Stimulated activated CD4-positive, alpha-beta T cell treated with anti-CD3 and anti-CD28 coated beads, Interleukin-2, amount 100 ng/mL, for 4 hours (primary cell): ENCODE data around the gene FCGR3B.
"Not testable (repeated sequence)": the region's sequence is repeated elsewhere in the genome, so short reads cannot be mapped to it uniquely, and the experiment has no call there.

ENCODE experiments used
- DNase-seq: peaks from one replicate; pipeline ENCODE4 v3.0.0-alpha.2; 2020; ENCODE audit warnings: low read depth

FCGR3B gene

DNA sequence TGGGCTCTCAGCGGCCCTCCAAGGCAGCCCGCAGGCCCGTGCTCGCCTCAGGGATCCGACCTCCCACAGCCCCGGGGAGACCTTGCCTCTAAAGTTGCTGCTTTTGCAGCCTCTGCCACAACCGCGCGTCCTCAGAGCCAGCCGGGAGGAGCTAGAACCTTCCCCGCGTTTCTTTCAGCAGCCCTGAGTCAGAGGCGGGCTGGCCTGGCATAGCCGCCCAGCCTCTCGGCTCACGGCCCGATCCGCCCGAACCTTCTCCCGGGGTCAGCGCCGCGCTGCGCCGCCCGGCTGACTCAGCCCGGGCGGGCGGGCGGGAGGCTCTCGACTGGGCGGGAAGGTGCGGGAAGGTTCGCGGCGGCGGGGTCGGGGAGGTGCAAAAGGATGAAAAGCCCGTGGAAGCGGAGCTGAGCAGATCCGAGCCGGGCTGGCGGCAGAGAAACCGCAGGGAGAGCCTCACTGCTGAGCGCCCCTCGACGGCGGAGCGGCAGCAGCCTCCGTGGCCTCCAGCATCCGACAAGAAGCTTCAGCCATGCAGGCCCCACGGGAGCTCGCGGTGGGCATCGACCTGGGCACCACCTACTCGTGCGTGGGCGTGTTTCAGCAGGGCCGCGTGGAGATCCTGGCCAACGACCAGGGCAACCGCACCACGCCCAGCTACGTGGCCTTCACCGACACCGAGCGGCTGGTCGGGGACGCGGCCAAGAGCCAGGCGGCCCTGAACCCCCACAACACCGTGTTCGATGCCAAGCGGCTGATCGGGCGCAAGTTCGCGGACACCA is 25.0 kb downstream of the FCGR3B start:
- not testable (repeated sequence) for DNase-seq

DNA sequence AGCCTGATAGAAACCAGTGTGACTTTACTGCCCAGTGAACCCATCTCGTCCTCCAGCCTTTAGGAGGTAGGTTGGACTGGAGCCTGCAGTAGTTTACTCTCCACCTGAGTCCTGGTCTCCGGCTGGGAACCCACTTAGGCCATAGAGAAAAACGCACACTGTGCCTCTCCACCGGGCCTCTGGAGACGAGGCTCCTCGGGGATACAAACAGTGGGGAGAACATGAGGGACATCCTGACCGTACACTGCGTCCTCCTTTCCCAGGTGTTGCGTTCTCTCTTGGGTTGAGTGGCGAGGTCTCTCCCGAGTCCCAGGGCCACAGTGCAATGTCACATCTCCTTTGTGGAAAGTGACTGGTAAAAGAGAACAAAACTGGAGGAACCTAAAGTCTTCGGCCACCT is 26.0 kb downstream of the FCGR3B start:
- not testable (repeated sequence) for DNase-seq

DNA sequence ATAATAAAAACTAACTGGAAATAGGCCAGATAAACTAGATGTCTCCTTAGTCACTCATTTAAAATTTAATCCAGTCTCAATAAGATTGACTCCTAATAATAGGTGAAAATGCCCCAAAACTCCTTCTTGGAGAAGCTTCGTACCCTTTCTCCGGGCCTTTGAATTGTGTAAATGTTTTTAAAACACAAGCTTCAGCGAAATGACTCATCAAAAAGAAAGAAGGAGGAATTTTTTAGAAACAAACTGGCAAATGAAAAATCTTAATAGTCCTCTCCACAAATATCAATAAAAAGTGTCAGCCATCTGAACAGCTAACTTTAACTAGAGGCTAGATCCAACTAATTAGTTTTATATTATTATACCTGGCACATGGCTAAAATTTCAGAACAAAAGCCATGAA is 33.9 kb downstream of the FCGR3B start:
- DNase-seq: not testable (repeated sequence)

DNA sequence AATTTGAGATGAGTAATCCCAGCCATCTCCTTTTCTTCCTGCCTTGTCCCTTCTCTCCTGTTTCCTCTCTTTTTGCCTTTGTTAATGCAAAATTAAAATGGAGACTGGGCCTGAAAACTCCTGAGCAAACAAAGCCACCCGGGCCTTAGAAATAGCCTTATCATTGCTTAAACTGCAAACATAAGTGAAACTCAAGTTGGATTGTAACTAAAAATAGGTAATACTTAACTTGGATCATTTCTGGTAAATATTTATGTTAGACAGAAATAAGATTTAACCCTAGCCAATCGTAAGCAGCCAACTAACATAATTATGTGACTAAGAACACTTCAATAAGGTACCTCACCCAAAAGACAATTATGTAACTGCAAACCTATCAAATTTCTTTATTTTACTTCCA is 35.4 kb downstream of the FCGR3B start:
- DNase-seq: not testable (repeated sequence)

DNA sequence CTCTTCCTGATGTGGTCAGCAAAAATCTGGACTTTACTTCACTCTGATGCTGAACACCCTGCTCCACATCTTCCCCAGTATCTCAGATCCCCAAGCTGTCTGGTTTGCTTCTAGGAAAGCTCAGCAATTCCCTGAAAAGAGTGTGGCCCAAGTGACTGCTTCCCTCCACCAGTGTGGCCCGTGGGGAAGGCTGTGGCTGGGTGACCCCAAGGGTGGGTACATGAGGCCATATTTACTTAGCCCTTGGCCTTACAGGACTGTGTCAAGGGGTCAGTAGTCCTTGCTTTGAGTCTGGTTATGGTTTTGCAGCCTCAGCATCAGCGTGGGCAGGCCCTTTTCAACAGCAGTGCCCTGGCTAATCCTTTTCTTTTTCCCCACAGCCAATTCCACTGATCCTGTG is 35.8 kb downstream of the FCGR3B start:
- not testable (repeated sequence) for DNase-seq

DNA sequence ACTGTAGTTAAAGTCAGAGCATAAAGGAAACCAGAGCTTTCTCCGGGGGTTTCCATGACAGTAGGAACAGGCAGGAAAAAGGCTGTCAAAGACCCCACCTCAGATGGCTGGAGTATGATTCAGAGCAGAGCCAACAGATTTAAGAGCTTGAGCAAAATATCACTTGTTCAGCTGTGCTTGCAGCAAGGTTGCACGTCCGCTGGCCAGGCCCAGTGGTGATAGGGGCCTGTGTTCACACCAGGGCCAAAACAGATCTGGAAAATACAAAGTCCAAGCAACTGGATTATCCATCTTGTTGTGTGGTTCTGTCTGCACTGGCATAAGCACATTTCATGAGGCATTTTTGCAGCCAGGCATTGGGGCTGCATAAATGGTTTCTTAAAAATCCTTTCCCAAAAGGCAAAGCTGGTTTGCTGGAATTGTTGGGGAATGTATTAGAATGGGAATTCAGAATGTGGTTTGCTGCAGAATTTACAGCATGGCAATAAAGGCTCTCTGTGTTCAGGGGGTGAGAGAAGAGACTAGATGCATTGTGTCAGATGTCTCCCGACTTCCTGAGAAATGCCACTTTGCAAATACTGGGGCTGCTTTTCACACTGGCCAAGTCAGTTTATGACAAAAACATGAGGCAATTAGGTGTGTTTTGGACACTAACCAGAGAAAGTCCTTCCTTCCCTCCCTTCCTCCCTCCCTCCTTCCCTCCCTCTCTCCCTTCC is 36.5 kb downstream of the FCGR3B start:
- not testable (repeated sequence) for DNase-seq

DNA sequence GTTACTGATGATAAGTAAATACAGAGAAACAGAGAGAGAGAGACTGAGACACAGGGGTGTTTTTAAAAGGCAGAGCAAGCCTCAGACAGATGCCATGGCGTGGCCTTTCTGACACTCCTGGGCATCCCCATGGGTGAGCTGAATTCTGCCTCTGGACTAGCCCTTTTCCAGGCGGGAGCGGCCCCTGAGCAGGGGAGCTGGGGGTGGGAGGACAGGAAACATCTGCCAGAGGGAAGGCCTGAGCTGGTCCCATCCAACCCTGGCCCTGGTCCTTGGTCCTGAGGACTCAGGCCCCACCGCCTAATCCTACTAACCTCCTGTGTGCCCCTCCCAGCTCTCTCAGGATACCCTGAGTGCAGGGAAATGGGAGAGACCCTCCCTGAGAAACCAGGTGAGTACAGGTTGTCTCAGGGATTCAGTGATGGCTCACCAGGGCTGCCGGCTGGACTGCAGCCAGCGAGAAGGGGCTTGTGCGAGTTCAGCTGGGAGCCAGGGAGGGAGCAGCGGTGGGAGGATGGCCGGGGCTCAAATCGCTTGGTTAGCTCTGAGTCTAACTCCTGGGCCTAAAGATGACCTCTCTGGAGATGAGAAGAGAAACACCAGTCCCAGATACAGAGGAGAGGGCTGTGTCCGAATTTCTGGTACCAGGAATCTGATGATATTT is 37.8 kb downstream of the FCGR3B start:
- DNase-seq: not testable (repeated sequence)

DNA sequence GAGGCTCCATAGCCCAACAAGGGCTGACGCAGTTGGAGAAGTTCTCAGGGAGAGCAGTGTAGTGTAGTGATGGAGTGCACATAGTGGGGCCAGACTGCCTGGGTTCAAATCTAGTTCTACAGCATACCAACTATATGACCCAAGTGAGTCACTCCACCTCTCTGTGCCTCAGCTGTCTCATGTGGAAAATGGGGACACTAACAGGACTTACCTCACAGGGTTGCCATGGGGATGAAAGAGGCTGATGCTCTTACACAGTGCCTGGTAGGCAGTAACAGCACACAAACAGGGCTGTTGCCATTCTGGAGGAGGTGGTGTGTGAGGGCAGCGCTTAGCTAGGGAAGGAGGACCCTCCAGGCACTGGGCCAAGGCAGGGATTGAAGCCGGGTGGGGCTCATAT is 38.4 kb downstream of the FCGR3B start:
- not testable (repeated sequence) for DNase-seq

DNA sequence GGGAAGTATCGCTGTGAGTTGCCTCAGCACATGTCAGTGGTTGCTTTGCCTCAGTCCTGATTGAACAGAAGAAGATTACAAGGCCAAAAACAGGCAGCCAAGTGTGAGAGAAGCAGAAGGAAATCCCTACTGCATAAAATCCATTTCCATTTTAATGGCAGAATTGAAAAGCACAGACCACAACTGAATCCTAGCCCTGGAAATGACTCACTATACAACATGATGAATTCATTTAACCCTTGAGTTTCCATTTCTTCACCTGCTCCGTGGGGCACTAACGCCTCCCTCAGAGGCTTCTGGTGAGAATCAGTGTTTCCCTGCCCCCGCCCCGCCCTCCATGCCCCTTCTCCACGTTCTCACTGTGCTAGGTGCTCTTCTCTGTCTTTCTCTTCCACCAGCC is 41.1 kb downstream of the FCGR3B start:
- DNase-seq: not testable (repeated sequence)

DNA sequence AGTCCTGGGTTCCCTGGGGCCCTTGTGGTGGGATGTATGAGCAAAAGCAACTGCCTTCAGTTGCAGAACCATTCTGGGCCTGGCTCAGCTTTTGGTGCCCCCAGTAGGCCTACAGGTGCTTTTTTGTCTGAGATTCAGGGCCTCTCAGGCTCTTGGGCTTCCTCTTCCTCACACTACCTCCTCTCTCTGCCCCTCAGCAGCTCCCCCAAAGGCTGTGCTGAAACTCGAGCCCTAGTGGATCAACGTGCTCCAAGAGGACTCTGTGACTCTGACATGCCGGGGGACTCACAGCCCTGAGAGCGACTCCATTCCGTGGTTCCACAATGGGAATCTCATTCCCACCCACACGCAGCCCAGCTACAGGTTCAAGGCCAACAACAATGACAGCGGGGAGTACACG is 41.6 kb downstream of the FCGR3B start:
- not testable (repeated sequence) for DNase-seq

DNA sequence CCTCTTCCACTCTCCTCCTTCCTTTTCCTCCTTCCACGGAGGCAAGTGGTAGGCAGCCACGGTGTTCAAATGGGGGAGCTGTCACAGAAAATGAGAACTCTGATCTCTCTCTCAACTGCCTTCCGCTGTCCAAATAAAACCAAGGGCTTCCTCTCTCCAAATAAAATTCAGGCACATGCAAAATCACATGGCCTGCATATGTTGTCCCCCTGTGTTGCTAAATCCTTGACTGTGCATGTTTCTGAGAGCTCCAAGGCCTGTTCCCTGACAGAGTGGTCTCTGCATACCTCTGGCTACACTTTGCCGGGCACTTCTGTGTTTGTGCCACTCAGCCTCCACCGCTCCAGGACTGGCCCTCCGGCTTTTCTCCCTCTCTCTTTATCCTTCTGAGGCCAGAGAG is 42.4 kb downstream of the FCGR3B start:
- not testable (repeated sequence) for DNase-seq

DNA sequence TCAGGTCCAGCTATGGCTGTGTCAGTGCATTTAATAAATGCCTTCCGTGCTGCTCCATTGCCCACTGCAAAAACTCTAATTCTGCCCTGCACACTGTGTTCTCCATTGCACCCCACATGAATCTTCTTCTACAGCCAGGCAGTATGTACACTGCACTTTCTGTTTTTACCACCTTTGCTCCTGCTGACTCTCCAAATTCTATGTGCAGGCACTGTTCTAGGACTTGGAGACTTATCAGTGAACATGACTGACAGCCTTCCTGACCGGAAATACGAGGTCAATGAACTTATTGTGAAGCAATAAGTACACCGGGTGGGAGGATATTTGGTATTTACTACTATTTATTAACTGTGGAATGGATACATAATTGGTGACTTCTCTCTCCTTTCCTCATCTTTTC is 48.1 kb downstream of the FCGR3B start:
- DNase-seq: not testable (repeated sequence)

DNA sequence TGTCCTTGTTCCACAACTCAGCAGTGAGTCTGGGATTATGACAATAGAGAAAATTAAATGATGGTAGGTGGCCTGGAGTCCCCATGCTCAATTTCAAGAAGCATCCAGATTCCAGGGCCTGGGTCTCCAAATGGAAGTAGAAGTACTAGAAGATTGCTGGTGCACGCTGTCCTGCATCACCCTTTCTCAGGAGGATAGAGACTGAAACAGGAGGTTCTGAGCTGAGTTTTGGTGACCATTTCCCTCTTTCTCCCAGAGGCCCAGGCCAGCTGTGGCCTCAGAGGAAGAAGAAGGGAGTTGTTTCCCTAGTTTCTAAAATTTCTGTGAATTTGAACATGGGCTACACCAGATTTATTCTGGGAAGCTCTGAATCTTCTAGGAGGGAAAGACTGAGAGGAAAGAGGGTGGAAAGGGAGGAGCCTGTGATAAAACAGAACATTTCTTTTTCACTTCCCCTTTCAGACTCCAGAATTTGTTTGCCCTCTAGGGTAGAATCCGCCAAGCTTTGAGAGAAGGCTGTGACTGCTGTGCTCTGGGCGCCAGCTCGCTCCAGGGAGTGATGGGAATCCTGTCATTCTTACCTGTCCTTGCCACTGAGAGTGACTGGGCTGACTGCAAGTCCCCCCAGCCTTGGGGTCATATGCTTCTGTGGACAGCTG is 50.0 kb downstream of the FCGR3B start:
- DNase-seq: not testable (repeated sequence)

DNA sequence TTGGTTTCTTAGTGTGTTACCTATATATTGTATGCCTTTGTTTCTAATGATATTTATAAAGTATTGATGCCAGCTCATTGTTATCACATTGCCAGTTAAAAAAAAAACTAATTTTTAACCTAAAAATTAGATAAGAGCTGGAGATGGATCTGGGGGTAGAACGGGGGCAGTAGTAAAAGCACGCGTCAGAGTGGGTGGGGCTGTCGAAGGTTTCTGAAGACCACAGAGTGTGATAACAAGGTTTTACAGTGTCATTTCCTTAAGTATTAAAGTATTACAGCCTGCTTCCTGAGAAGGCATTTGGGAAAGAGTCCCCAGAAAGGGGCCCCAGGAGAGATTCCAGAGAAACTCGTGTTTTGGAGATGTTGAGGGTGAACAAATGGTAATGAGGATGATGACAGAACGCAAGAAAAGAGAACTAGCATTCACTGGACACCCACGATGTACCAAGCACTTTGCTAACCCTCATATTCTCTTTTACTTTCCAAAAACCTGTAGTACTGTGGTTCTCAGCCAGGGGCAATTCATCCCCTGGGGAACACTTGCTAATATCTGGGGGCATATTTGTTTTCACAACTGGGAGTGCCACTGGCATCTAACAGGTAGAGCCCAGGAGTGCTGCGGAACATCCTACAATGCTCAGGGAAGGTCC is 51.0 kb downstream of the FCGR3B start:
- not testable (repeated sequence) for DNase-seq

DNA sequence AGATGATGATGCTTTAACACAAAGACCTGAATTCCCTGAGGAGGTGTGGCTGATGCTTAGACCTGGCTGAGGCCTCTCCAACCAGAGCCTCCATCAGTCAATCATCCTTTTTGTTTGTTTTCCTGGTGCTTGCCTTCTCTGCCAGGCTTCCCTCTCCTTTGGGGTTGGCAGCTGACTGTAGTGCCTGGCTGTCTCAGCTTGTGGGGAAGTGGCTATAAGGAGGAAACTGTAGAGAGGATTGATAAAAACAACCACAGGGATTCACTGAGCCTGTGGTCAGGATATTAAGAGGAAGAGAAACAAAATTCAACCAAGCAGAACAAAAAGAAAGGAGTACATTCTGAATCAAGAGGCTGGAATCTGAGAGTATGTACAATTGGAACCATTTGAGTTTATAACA is 54.3 kb downstream of the FCGR3B start:
- DNase-seq: not testable (repeated sequence)
